HCT116 (cell line): ENCODE measurements around the gene GGTLC2.

Source experiments
- ATF3 ChIP-seq: IDR thresholded peaks from 2 replicates; pipeline ENCODE4 v1.6.1; 2012
- CEBPB ChIP-seq: IDR thresholded peaks from 2 replicates; pipeline ENCODE4 v1.6.1; 2012; ENCODE audit warnings: low read depth
- CTCF ChIP-seq, 3 experiments: fragments of 200-600 bp in 1 of 3; sonication (generic) in 1 of 3; IDR thresholded peaks in 2 of 3; conservative IDR thresholded peaks in 1 of 3; 2 replicates each; pipeline ENCODE4 v1.5.1; 2012 to 2017; ENCODE audit warnings: low read depth in 2 of 3, low read length in 2 of 3, antibody characterized with exemption in 1 of 3, borderline replicate concordance in 1 of 3, control low read depth in 1 of 3, mild to moderate bottlenecking in 1 of 3, mixed read lengths in 1 of 3, mixed run types in 1 of 3, moderate library complexity in 1 of 3; ENCODE audit not compliant: insufficient read depth in 1 of 3
- EZH2 ChIP-seq: fragments of 200-600 bp; sonication (generic); IDR thresholded peaks from 2 replicates; pipeline ENCODE4 v1.6.1; 2017; ENCODE audit warnings: antibody characterized with exemption, mixed run types
- FOSL1 ChIP-seq: IDR thresholded peaks from 2 replicates; pipeline ENCODE4 v1.6.1; 2012; ENCODE audit warnings: low read depth
- POLR2A ChIP-seq: IDR thresholded peaks from 2 replicates; pipeline ENCODE4 v1.7.0; 2011; ENCODE audit warnings: borderline replicate concordance; ENCODE audit not compliant: insufficient read depth, insufficient read length; ENCODE audit errors: extremely low read depth
- REST ChIP-seq: IDR thresholded peaks from 2 replicates; pipeline ENCODE4 v1.6.1; 2012; ENCODE audit warnings: low read depth
- TCF7L2 ChIP-seq: IDR thresholded peaks from 2 replicates; pipeline ENCODE4 v1.7.0; 2011; ENCODE audit warnings: borderline replicate concordance, inconsistent platforms; ENCODE audit not compliant: insufficient read depth, insufficient read length; ENCODE audit errors: extremely low read depth

- TF ChIP-seq ATF3 = no peak
- no peak for TF ChIP-seq EZH2
- TF ChIP-seq TCF7L2 = no peak
- no peak for TF ChIP-seq CTCF (IDR thresholded peaks at IDR 0.05 in 2 of 3, conservative IDR thresholded peaks at IDR 0.05 in 1 of 3; ENCODE audit: borderline replicate concordance in 1 of 3, insufficient read depth in 1 of 3, low read depth in 2 of 3, low read length in 2 of 3)
- TF ChIP-seq REST = no peak
- TF ChIP-seq CEBPB = no peak
- no peak for TF ChIP-seq POLR2A
- TF ChIP-seq FOSL1 = no peak
Measured at GRCh38 chr22:22657712-22658111, 13.3 kb downstream of the GGTLC2 start.
